Hematopoietic multipotent progenitor cell (in vitro differentiated cells): ENCODE results near the gene CHD1L. TPM values are rescaled to one million over a fixed set of nuclear protein-coding genes. Genes with fewer than 3 reads are reported as not detected.
"Not testable (repeated sequence)": the region's sequence is repeated elsewhere in the genome, so short reads cannot be mapped to it uniquely, and the experiment has no call there.

Experiments used
- DNase-seq, 3 donors: peaks; one replicate each; pipeline ENCODE4 v3.0.0-alpha.2; 2011 to 2015; ENCODE audit warnings: low read depth in 2 of 3, low spot score in 2 of 3
- total RNA-seq: library from RNA; depleted of rRNA; stranded (reverse); fragments of >200 nt; gene quantifications from one replicate; pipeline ENCODE4 v1.2.3, GENCODE V29; 2012

CHD1L gene
- total RNA-seq, 1 donor = 28.5 TPM

- DNase-seq = not testable (repeated sequence)
These were observed 11.5 kb upstream of the CHD1L start for GRCh38 chr1:147231032-147231431.

GRCh38 chr1:147233903-147234302 is 8.6 kb upstream of the CHD1L start:
- not testable (repeated sequence) for DNase-seq

- DNase-seq = no peak
These were observed 6.7 kb upstream of the CHD1L start for GRCh38 chr1:147235822-147236221.

- DNase-seq = no peak
These were observed 6.0 kb upstream of the CHD1L start for GRCh38 chr1:147236448-147236847.

- DNase-seq = no peak
These were observed 5.3 kb upstream of the CHD1L start for GRCh38 chr1:147236959-147237791.

- no peak for DNase-seq
These were observed 4.2 kb upstream of the CHD1L start for GRCh38 chr1:147238053-147238902.

GRCh38 chr1:147238925-147239820 is 3.3 kb upstream of the CHD1L start:
- DNase-seq = no peak

- DNase-seq = not testable (repeated sequence)
These were observed 2.3 kb upstream of the CHD1L start for GRCh38 chr1:147240131-147240721.

GRCh38 chr1:147241934-147242448 is 493 bp upstream of the CHD1L start:
- DNase-seq = peak in 2 of 3 donors; percentile 44 to 54

- DNase-seq = peak in 1 of 3 donors; percentile 36
These were observed 773 bp downstream of the CHD1L start for GRCh38 chr1:147243228-147243685.

GRCh38 chr1:147243841-147244240 is 1.4 kb downstream of the CHD1L start:
- DNase-seq = no peak

- DNase-seq = no peak
These were observed 2.6 kb downstream of the CHD1L start for GRCh38 chr1:147245129-147245528.

- no peak for DNase-seq
These were observed 3.1 kb downstream of the CHD1L start for GRCh38 chr1:147245586-147246021.

- DNase-seq = no peak
These were observed 3.7 kb downstream of the CHD1L start for GRCh38 chr1:147246044-147246690.

- DNase-seq = peak in 1 of 3 donors; percentile 47
These were observed 4.6 kb downstream of the CHD1L start for GRCh38 chr1:147246910-147247655.

GRCh38 chr1:147247656-147248238 is 5.3 kb downstream of the CHD1L start:
- no peak for DNase-seq

GRCh38 chr1:147252540-147252939 is 10.1 kb downstream of the CHD1L start:
- no peak for DNase-seq

GRCh38 chr1:147260956-147261355 is 18.5 kb downstream of the CHD1L start:
- no peak for DNase-seq
